Measurements from ENCODE around the gene MYLK.

The MYLK gene

DNA sequence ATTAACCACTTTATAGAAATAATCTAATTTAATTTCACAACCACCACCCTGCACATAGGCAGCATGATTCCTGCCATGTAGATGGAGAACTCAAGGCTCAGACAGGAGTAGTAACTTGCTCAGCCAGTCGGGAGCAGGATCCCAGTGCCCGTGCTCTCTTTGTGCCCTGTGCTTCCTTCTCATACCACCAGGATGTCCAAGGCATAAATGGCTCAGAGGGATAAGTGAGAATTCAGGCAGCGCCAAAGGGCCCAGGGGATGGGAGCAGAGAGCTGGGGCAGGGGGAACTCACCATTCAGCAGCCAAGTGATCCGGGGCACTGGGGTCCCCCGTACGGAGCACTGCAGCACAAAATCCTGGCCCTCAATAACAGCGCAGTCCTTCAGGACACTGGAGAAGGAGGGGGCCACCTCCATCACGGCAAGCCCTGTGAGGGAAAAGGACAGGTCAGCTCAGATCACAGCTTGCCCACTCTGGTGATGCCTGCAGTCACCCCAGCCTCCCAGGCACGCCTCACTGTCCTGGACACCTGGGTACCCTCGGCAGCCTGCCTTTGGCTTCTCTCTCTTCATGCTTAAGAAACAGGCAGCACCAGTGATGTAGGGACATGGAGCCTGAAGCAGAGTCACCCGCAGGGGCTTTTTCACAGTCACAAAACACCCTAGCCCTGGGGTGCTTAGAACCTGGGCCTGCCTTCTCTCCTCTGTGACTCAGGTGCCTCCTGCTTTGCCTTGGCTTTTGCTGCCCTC lies 158.3 kb downstream of the MYLK start:
- TF ChIP-seq, protein P1, sequence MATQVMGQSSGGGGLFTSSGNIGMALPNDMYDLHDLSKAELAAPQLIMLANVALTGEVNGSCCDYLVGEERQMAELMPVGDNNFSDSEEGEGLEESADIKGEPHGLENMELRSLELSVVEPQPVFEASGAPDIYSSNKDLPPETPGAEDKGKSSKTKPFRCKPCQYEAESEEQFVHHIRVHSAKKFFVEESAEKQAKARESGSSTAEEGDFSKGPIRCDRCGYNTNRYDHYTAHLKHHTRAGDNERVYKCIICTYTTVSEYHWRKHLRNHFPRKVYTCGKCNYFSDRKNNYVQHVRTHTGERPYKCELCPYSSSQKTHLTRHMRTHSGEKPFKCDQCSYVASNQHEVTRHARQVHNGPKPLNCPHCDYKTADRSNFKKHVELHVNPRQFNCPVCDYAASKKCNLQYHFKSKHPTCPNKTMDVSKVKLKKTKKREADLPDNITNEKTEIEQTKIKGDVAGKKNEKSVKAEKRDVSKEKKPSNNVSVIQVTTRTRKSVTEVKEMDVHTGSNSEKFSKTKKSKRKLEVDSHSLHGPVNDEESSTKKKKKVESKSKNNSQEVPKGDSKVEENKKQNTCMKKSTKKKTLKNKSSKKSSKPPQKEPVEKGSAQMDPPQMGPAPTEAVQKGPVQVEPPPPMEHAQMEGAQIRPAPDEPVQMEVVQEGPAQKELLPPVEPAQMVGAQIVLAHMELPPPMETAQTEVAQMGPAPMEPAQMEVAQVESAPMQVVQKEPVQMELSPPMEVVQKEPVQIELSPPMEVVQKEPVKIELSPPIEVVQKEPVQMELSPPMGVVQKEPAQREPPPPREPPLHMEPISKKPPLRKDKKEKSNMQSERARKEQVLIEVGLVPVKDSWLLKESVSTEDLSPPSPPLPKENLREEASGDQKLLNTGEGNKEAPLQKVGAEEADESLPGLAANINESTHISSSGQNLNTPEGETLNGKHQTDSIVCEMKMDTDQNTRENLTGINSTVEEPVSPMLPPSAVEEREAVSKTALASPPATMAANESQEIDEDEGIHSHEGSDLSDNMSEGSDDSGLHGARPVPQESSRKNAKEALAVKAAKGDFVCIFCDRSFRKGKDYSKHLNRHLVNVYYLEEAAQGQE (IDR thresholded peaks at IDR 0.05; ENCODE audit: insufficient read depth in 1 of 2, low read depth in 2 of 2, low read length in 2 of 2): no peak
- TF ChIP-seq TAF1 (IDR thresholded peaks at IDR 0.05; ENCODE audit: borderline replicate concordance, insufficient read depth, low read length): no peak
- TF ChIP-seq FOXP2 (optimal IDR thresholded peaks at IDR 0.05; ENCODE audit: borderline replicate concordance, extremely low read depth, extremely low read length, insufficient read depth): no peak
- TF ChIP-seq SIN3A (IDR thresholded peaks at IDR 0.05; ENCODE audit: borderline replicate concordance, insufficient read depth, low read length): no peak
- no peak for TF ChIP-seq POLR2AphosphoS5 (IDR thresholded peaks at IDR 0.05; ENCODE audit: low read depth, low read length)

- TF ChIP-seq, protein P1 (IDR thresholded peaks at IDR 0.05; ENCODE audit: insufficient read depth in 1 of 2, low read depth in 2 of 2, low read length in 2 of 2): no peak
- no peak for TF ChIP-seq SIN3A (IDR thresholded peaks at IDR 0.05; ENCODE audit: borderline replicate concordance, insufficient read depth, low read length)
These were observed 159.8 kb downstream of the MYLK start for GRCh38 chr3:123724306-123724705.

GRCh38 chr3:123723522-123724168 lies 160.5 kb downstream of the MYLK start:
- TF ChIP-seq, protein P1 (IDR thresholded peaks at IDR 0.05; ENCODE audit: insufficient read depth in 1 of 2, low read depth in 2 of 2, low read length in 2 of 2): no peak
- TF ChIP-seq TAF1 (IDR thresholded peaks at IDR 0.05; ENCODE audit: borderline replicate concordance, insufficient read depth, low read length) (no peak), SIN3A (IDR thresholded peaks at IDR 0.05; ENCODE audit: borderline replicate concordance, insufficient read depth, low read length) (no peak), POLR2AphosphoS5 (IDR thresholded peaks at IDR 0.05; ENCODE audit: low read depth, low read length) (no peak), FOXP2 (optimal IDR thresholded peaks at IDR 0.05; ENCODE audit: borderline replicate concordance, extremely low read depth, extremely low read length, insufficient read depth) (no peak)

- TF ChIP-seq POLR2AphosphoS5 (IDR thresholded peaks at IDR 0.05; ENCODE audit: low read depth, low read length) (no peak), TAF1 (IDR thresholded peaks at IDR 0.05; ENCODE audit: borderline replicate concordance, insufficient read depth, low read length) (no peak), FOXP2 (optimal IDR thresholded peaks at IDR 0.05; ENCODE audit: borderline replicate concordance, extremely low read depth, extremely low read length, insufficient read depth) (no peak), SIN3A (IDR thresholded peaks at IDR 0.05; ENCODE audit: borderline replicate concordance, insufficient read depth, low read length) (no peak)
- TF ChIP-seq, protein P1 (IDR thresholded peaks at IDR 0.05; ENCODE audit: insufficient read depth in 1 of 2, low read depth in 2 of 2, low read length in 2 of 2): no peak
These were observed 161.1 kb downstream of the MYLK start for GRCh38 chr3:123723070-123723469.

Measured in PFSK-1 (cell line).